Stimulated activated CD4-positive, alpha-beta T cell treated with anti-CD3 and anti-CD28 coated beads, Interleukin-15, amount 100 ng/mL, for 24 hours (primary cell): ENCODE measurements around the gene CST2.
"Not testable (repeated sequence)": the region's sequence is repeated elsewhere in the genome, so short reads cannot be mapped to it uniquely, and the experiment has no call there.

Source experiments
- DNase-seq: peaks from one replicate; pipeline ENCODE4 v3.0.0-alpha.2; 2020

Gene CST2

GRCh38 chr20:23826541-23827021 lies at the start of gene CST2:
TSS of gene CST2 (minus strand) at chr20:23826729. CDS start at chr20:23826660, 69 bp downstream.
- DNase-seq = no peak

GRCh38 chr20:23875606-23876237 lies 49.2 kb upstream of the CST2 start:
- DNase-seq = no peak

GRCh38 chr20:23874747-23875146 lies 48.2 kb upstream of the CST2 start:
- no peak for DNase-seq

- DNase-seq = no peak
These were observed 47.0 kb upstream of the CST2 start for GRCh38 chr20:23873370-23874015.

- no peak for DNase-seq
These were observed 45.5 kb upstream of the CST2 start for GRCh38 chr20:23872065-23872464.

- DNase-seq = no peak
These were observed 43.9 kb upstream of the CST2 start for GRCh38 chr20:23870461-23870860.

GRCh38 chr20:23869520-23869919 lies 43.0 kb upstream of the CST2 start:
- no peak for DNase-seq

- no peak for DNase-seq
These were observed 41.8 kb upstream of the CST2 start for GRCh38 chr20:23868321-23868720.

GRCh38 chr20:23867152-23867776 lies 40.7 kb upstream of the CST2 start:
- no peak for DNase-seq

- not testable (repeated sequence) for DNase-seq
These were observed 34.2 kb upstream of the CST2 start for GRCh38 chr20:23860771-23861170.

GRCh38 chr20:23857962-23858595 lies 31.6 kb upstream of the CST2 start:
- no peak for DNase-seq

GRCh38 chr20:23856736-23857135 lies 30.2 kb upstream of the CST2 start:
- no peak for DNase-seq

GRCh38 chr20:23856226-23856625 lies 29.7 kb upstream of the CST2 start:
- no peak for DNase-seq

GRCh38 chr20:23841693-23842092 lies 15.2 kb upstream of the CST2 start:
- DNase-seq = no peak

- DNase-seq = no peak
These were observed 9.2 kb upstream of the CST2 start for GRCh38 chr20:23835716-23836115.

- no peak for DNase-seq
These were observed 6.4 kb upstream of the CST2 start for GRCh38 chr20:23832775-23833513.

- not testable (repeated sequence) for DNase-seq
These were observed 5.4 kb upstream of the CST2 start for GRCh38 chr20:23831961-23832360.

GRCh38 chr20:23823621-23824324 lies 2.8 kb downstream of the CST2 start:
- DNase-seq = no peak

GRCh38 chr20:23823111-23823510 lies 3.4 kb downstream of the CST2 start:
- no peak for DNase-seq

- DNase-seq = no peak
These were observed 6.0 kb downstream of the CST2 start for GRCh38 chr20:23820493-23820892.

GRCh38 chr20:23811559-23811958 lies 15.0 kb downstream of the CST2 start:
- DNase-seq = not testable (repeated sequence)

GRCh38 chr20:23810349-23810748 lies 16.2 kb downstream of the CST2 start:
- DNase-seq = not testable (repeated sequence)
